GM21526 (cell line): ENCODE data around the gene APH1B.

Experiments
- ATAC-seq: cut with Tn5 transposase; IDR thresholded peaks from one replicate; pipeline ENCODE4 v1.9.1; 2021; ENCODE audit warnings: moderate library complexity; ENCODE audit not compliant: unreplicated experiment, low FRiP score

Gene APH1B

DNA sequence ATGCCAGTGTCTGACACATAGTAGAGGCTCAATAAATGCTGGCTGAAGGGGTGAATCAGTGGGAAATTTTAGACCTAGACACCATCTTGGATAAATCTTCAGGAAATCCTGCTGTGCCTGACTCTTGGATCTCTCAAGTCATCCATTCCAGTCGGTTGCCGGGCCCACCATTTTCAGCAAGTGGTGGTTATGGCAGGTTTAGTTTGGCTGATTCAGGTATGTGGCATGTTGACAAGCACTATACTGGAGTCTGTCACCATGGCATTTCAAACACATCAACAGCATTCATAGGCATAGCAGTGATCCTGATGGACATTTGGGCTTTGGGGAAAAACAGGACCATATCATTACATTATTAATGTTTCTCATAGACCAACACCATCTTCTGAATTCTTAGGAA is 25.7 kb upstream of the APH1B start:
- no peak for ATAC-seq

DNA sequence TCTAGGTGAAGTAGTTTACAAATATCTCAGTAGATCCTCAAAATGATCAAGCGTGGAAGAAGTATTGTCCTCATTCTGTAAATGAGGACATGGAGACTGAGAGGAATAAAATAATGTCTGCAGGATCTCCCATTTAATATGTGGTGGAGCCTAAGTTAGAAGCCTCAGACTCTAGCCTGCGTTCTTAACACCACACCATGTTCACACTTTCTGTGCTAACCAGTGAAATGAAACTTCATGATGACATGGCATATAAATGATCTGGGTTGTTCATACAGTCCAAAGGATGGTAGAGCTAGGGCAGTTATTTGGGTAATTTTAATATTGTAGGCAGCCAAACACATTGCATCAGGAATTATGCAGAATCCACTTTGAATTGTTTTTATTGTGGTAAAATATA is 25.1 kb upstream of the APH1B start:
- ATAC-seq, result no peak

DNA sequence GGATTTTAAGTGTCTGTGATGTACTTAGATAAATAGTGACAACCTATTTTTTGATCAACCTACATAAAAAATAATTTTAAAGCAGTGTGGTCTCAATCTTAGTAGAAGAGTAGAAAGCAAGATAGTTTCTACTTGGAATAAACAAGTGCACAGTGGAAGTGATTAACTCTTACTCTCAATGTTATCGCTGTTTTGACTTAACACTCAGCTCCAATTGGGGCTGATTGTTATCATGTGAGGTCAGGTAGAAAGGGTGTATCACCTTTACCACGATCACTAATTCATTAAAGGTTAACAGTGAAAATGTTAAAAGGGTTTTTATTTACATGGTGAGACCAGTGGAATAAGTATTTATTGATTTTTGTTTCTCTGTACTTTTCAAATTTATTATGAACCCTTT is 22.4 kb upstream of the APH1B start:
- ATAC-seq, result no peak

DNA sequence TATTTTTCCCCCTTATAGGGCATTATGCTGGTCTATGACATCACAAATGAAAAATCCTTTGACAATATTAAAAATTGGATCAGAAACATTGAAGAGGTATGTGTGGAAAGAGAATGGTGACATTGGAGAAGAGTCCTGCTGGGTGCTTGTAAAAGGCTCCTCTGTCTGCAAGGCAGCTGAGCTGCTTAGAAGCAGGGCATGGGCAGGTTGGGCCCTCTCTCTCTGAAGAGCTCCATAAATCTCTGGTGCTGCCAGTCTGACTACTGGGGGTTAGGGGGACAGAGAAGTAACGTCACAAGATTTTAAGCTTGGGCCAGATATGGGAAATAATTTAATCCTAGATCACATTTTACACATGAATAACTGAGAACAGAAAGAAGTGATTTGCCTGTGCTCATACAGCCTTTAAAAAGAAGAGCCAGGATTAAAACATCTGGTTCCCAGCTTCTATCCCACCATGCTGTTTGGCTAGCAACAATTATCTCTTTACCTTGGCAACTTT is 21.9 kb upstream of the APH1B start:
- no peak for ATAC-seq

DNA sequence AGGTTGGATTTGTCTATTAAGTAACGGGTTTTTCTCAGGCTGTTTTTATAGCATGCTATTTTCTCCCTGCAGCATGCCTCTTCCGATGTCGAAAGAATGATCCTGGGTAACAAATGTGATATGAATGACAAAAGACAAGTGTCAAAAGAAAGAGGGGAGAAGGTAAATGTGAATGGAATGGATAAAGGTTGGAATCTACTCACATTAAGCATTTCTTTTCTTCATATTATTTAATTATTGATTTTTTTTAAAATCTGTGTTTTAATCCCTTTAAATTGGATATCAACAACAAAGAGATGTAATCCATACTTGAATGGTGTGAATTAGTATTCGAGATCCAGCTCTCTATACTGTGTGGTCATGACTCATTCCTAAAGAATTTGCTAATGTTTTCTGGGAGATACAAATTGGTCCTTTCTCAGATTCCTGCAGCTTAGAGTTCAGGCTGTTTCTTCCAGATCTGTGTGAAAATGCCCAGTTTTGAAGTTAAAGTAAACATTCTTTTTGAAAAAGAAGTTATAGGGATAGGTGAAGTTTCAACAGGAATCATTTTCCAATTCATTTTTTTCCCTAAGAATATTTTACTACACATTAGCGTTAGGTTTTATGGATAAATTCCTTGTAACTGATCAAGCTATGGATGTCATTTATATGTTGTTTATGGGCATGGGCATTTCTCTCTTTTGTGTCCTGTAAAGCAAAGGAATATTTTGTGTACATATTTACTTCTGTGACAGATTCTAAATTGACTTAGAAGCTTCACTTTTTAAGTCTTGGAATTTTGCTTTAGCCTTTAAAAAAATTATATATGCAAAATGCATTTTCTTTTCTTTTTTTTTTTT is 20.8 kb upstream of the APH1B start:
- ATAC-seq, result no peak

DNA sequence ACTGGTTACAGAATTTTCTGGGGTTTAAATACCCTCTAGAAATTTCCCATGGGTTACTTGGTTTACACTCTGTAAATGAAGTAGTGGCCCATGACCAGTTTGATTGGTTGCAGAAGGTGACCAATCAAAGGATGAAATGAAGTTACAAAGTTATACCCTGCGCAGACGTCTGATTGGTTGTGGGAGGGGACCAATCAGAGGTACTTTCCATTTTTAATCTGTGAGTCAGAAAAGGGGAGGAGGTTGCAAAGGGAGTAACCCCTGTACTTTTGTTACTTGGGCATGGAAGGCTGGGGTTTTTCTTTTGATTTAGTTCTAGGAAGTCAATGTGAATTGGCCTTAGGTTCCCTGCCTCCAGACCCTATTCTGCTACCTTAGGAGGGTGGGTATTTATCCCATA is 18.7 kb upstream of the APH1B start:
- no peak for ATAC-seq

DNA sequence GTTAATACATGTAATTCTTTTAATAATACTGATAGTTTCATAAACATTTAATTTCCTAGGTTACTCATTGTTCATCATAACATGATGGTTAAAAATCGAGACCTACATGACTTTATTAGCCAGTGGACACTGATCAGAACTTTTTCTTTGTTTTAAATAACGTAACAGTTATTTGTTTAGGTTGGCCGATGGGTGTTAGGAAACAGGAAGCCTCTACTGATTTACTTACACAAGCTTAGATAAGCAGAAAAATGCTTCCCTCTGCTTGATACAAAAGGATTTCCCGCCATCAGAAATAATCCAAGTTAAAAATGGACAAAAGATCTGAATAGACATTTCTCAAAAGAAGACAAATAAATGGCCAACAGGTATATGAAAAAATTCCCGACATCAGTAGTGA is 16.6 kb upstream of the APH1B start:
- ATAC-seq, result no peak

DNA sequence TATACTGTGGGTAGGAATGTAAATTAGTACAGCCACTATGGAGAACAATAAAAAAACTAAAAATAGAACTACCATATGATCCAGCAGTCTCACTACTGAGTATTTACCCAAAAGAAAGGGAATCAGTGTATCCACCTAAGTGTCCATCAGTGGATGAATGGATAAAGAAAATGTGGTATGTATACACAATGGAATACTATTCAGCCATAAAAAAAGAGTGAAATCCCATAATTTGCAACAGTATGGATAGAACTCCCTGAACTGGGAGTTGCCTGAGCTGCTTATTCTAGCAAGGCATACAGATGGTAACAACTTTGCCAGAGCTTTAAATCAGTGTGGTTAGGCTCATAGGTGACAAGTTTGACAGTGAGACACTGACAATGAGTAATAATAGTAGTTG is 16.1 kb upstream of the APH1B start:
- ATAC-seq, result no peak

DNA sequence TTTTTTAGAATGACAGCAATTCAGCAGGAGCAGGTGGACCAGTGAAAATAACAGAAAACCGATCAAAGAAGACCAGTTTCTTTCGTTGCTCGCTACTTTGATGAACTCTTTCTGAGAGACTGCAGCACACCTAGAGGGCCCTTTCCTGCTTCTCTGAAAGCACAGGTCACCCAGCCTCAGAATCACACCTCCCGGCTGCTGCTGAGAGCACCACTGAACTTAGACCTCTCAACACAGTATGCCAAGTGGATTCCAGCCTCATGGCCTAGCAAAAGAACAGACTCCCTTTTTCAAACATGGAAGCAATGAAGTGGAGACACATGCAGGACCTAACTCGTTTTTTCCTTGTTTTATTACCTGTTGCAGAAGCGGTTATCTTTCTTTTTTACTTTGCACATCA is 13.9 kb upstream of the APH1B start:
- ATAC-seq, result no peak

DNA sequence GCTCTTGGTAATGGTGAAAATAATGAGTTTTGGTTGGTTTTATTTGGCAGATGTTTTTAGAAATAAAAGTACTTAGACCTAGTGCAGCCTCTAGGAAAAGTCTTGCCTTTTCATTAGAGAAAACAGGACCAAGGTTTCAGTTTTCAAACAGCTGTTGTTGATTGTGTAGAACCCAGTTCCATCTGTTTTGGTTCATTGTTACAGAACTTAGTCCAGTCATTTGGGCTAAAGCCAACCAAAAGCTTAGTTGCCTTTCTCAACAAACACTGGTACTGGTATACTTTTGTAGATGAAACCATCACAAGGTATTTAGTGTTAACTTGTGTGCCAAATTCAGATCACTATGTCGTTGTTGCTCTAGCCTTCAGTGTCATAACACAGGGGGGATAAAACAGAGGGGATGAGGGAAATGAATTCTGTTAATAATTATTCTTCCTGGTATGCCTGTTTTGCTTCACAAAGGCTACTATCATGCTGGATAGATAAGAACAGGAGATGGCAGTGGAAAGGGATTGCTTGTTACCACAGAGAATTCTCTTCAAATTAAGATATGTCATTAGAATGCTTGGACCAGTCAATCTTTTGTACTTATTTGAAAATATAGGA is 12.6 kb upstream of the APH1B start:
- ATAC-seq, result no peak

DNA sequence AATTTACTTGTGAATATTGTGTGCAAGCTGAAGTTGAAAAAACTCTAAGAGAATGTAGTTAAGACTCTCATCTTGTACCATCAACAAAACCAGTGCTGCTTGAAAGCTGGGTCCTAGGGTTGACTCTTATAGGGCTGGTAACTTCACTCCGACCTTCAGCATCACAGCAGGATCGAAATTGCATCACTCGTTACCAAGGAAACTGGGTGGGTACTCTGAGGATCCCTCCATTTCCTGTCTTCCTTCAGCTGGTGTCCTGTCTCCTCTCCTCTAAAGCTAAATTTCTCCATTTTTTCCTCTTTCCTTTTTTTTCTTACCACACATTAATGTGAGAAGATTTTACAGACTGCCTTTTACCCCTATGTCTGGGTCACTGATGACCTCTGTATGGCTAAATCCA is 3.0 kb upstream of the APH1B start:
- ATAC-seq, result no peak

DNA sequence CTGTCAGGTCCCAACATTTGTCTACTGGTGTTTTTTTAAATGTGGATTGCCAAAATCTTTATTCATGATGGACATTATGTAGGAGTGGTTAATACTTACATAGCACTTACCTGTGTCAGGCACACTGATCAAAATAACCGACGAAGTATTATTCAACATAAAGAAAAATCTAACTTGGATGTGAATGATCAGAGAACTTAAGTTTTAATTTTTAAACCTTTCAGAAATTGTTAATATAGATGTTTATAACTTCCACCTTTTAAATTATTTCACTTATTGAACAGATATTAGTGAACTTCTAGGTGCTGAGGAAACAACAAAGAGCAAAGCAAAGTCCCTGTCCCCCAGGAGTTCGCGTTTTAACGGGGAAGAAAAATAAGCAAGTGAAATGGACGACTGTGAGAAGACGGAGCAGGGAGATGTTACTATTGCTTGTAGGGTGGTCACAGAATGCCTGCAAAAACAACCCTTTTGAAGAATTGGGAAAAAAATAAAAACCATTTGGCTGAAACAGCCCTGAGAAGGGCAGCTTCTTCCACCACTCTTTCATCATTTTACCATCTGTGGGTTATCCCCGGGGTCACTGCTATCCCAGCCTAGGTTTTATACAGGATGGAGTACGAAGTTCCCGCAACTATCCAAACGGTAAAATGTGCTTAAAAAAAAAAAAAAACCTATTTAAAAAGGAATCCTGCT is 915 bp upstream of the APH1B start:
- no peak for ATAC-seq

DNA sequence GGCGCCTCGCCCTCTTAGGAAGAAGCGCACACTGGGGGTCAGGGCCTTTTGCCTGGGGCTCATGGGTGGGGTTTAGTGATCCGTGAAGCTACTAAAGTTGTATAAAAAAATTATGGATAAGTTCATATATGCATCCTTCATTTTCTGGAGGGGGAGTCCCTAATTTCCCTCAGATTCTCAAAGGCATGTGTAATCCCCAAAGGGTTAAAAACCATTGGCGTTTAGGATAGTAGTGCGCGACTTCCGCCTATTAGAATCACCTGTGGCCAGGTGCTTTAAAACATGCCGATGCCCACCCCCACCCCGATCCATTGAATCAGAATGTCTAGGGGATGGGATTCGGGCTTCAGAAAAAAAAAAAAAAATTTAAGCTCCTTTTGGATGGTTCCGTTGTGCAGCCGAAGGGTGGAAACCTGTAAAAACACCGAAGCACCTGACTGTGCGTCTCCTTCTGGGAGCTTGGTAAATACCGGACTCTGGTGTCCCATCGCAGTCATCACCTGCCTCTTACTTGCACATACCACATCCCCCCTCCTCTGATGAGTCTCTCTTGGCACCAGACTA is 570 bp downstream of the APH1B start:
- ATAC-seq, result no peak

DNA sequence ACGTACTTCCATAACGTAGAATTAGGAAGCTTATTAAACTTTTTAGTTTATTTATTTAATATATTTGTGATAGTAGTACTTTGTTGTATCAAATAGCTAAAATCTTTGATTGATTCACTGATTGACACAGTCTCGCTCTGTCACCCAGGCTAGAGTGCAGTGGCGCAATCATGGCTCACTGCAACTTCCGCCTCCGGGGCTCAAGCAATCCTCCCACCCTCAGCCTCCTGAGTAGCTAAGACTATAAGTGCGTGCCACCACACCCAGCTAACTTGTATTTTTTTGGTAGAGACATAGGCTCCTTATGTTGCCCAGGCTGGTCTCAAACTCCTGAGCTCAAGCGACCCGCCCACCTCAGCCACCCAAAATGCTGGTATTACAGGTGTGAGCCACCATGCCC is 5.7 kb downstream of the APH1B start:
- no peak for ATAC-seq

DNA sequence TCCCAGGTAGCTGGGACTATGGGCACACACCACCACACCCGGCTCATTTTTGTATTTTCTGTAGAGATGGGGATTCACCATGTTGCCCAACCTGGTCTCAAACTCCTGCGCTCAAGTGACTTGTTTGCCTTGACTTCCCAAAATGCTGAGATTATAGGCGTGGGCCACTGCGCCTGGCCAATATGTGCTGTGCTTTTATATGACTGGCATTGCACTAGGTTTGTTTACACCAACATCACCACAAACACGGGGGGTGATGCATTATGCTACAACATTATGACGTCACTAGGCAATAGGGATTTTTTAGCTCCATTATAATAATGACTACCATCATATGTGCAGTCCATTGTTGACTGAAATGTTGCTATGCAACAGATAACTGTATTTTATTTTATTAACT is 6.9 kb downstream of the APH1B start:
- ATAC-seq, result no peak

DNA sequence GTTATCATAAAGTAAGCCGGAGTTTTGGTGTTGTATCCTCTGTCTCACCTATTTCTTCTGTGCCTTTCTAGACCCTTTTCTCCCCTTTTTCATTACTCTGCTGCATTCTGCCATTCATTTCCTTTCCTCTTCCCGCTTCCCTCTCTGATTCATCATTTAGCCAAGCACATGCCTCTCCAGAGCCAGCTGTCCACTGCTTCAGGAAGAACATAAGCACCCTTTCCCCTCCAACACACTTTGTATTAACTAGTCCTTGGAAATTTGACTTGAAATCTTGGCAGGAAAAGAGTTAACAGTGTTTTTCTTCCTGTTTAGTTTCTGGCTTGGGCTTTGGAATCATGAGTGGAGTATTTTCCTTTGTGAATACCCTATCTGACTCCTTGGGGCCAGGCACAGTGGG is 9.7 kb downstream of the APH1B start:
- ATAC-seq, result no peak

DNA sequence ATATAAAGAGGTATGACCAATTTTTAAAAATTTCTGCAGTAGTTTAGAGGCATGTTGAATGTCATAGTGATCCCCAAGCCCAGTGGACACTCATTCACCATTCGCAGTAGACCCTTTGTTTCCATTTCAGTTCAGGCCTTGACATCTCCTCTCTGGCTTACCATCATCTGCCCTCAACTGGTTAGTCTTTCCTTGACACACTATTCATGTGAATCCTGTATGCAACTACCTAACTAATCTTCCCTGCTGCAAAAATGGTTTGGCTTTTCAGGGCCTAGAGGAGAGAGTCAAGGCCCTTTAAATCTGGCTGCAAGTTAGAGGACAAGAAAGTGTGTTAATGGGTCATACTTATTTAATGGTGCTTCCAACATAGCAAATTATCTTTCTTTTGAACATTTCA is 10.9 kb downstream of the APH1B start:
- no peak for ATAC-seq

DNA sequence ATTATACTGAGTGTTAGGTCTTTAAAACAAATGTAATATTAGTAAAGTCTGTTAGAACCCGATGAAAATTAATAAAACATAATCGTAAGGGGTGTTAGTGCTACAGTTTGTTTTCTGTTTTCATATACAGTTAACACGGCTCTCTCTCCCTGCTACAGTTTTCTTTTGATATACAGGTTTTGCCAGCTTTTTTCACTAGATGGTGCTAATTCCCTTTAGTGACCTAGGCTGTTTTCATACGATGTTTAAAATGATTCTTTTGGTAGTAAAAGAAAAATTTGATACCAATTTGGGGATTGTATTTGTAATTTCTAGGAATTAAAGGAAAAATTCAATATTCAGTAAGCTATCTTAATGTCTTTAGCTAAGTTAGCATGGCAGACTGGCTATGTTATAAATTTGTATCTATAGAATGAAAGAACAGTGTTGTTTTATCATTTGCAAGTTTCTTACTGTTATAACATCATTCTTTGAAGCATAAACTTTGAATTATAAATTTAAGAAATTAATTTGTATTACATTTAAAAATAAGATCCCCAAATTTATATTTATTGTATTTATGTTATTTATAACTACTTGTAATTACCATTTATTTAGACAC is 11.5 kb downstream of the APH1B start:
- ATAC-seq, result no peak

DNA sequence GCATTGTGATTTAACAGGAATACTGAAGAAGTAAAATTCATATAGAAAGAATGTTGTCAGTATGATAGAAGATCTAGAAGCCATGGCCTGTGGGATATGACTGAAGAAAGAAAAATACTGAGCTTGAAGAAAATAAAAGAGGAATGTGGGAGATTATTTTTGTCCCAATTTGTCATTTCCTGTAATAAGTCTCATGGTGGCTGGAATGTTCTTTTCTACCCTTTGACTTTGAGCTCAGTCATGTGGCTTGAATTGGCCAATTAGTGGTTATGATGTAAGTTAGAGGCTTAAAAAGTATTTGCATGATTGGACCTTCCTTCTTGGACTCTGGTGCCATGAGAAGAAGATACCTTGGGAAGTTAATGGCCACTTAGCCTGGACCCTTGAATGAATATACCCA is 14.1 kb downstream of the APH1B start:
- ATAC-seq, result no peak

DNA sequence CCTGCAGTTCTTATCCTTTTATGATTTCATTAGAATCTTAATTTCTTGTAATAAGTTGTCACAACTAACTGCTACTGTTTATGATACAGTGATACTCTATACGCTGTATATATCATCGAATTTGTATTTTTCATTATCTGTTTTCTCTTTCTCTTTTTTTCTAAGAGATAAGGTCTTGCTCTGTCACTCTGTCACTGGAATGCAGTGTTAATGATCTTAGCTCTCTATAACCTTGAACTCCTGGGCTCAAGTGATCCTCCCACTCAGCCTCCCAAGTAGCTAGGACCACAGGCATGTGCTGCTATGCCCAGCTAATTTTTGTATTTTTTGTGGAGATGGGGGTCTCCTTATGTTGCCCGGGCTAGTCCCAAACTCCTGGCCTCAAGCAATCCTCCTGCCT is 14.8 kb downstream of the APH1B start:
- ATAC-seq, result no peak

DNA sequence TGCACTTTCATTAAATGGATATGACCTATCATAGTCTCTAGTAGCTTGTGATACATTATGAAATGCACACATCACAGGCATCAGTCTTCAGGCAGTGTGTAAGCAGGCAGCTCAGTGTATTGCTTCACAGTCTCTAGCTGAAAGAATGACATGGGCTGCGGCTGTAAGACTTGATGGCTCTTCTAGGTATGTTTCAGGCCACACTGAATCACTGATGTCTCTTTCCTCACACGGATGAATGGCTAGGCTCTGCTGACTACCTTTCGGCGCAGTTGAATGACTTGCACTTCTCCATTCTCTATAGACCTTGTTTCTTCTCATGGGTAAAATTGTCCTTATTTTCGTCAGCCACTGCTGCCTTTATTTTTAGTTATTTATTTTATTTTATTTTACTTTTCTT is 15.4 kb downstream of the APH1B start:
- no peak for ATAC-seq
